GM21717 (cell line): ENCODE data around the gene SPPL2B.
"Not testable (repeated sequence)": the region's sequence is repeated elsewhere in the genome, so short reads cannot be mapped to it uniquely, and the experiment has no call there.

Source experiments
- ATAC-seq: cut with Tn5 transposase; IDR thresholded peaks from one replicate; pipeline ENCODE4 v1.9.1; 2021; ENCODE audit warnings: mild to moderate bottlenecking, moderate library complexity; ENCODE audit not compliant: unreplicated experiment

The SPPL2B gene

GRCh38 chr19:2336528-2337328 is 8.2 kb downstream of the SPPL2B start:
- ATAC-seq, result no peak

DNA sequence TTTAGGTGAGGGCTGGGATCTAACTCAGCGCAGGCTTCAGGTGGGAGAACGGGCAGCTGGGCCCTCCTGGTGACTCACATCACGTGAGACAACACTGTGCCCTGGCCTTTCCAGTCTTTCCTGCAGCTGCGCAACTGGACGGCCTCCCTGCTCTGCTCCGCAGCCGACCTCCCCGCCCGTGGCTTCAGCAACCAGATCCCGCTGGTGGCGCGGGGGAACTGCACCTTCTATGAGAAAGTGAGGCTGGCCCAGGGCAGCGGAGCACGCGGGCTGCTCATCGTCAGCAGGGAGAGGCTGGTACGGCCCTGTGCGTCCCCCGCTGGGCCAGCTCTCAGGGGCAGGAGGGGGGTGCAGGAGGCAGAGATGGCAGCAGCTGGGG is 8.8 kb downstream of the SPPL2B start:
- no peak for ATAC-seq

DNA sequence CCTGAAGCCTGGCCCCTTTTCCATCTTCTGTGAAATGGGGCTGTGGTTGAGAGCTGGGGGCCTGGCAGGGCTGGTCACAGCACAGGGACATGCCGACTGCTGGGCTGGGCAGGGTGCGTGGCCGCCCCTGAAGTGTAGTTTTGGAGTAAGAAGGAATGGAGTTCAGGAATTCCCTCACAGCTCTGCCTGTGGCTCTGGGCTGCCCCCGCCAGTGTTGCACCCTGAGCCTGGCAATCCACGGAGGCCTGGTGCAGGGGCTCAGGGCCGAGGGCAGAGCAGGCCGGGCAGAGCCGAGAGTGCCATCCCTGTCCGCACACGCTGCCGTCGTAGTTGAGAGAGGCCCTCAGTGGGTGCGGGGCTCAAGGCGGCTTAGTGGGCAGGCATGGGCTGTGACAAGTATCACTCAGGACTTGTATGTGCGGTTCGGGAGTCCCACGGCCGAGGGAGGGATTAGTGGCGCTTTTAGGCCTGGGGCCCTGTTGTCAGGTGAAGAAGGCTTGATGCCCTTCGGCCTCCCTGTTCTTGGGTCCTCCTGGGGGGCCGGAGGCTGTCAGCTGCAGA is 9.7 kb downstream of the SPPL2B start:
- no peak for ATAC-seq

GRCh38 chr19:2338751-2339643 is 10.5 kb downstream of the SPPL2B start:
- no peak for ATAC-seq

GRCh38 chr19:2339644-2340310 is 11.3 kb downstream of the SPPL2B start:
- no peak for ATAC-seq

- no peak for ATAC-seq
These were observed 12.2 kb downstream of the SPPL2B start for GRCh38 chr19:2340496-2341243.

GRCh38 chr19:2341244-2341751 is 12.8 kb downstream of the SPPL2B start:
- ATAC-seq, result no peak

DNA sequence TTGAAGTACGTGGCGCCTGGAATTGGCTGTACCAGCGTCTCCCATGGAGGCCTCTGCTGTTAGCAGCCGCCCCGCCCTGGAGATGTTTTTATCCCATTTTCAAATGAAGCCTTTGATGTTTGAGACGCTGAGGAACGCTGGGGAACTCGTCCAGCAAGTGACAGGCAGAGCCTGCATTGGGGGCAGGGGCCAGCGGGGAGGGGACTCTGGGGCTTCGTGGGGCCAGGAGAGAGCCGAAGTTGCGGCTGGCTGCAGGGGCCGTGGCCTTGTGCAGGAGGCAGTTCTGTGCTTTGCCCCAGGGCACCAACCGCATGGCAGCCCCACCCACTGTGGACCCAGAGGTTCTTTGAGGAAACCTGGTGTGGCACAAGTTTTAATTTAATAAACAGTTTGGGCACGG is 13.5 kb downstream of the SPPL2B start:
- no peak for ATAC-seq

DNA sequence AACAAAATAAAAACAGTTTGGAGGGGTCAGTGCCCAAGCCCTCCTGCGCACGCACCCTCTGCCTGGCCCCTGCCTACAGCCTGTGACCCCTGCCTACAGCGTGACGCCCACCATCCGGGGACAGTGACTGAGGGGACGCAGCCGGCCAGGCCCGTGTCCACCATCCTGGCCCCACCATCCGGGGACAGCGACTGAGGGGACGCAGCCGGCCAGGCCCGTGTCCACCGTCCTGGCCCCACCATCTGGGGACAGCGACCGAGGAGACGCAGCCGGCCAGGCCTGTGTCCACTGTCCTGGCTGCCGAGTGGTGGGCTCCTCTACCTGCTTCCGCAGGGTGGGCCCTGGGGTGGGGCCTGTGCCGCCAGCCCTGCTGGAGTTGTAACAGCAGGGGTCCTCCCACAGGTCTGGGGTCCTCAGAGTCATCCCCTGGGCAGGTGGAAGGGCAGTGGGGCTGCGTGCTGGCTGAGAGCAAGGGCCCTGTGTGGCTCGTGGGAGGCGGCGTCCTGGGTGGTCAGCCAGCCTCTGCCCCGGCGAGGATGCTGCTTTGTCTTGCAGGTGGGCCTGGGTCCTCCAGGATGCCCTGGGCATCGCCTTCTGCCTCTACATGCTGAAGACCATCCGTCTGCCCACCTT is 14.3 kb downstream of the SPPL2B start:
- ATAC-seq, result no peak

- ATAC-seq, result no peak
These were observed 15.0 kb downstream of the SPPL2B start for GRCh38 chr19:2343289-2343982.

- ATAC-seq, result no peak
These were observed 15.9 kb downstream of the SPPL2B start for GRCh38 chr19:2344381-2344870.

DNA sequence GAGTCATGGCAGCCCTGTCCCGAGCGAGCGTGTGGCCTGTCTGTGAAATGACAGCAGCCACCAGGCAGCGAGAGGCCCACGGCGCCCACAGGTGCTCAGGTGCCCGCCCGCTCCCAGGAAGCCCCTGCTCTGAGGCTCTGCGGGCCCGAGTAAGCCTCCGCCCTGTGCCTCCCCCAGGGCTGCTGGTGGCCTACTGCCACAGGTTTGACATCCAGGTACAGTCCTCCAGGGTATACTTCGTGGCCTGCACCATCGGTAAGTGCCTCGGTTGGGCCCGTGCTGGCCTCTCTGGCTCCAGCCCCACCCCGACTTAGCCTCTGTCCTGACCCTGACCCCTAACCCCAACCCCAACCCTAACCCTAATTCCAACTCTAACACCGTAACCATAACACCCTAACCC is 16.6 kb downstream of the SPPL2B start:
- ATAC-seq, result no peak

DNA sequence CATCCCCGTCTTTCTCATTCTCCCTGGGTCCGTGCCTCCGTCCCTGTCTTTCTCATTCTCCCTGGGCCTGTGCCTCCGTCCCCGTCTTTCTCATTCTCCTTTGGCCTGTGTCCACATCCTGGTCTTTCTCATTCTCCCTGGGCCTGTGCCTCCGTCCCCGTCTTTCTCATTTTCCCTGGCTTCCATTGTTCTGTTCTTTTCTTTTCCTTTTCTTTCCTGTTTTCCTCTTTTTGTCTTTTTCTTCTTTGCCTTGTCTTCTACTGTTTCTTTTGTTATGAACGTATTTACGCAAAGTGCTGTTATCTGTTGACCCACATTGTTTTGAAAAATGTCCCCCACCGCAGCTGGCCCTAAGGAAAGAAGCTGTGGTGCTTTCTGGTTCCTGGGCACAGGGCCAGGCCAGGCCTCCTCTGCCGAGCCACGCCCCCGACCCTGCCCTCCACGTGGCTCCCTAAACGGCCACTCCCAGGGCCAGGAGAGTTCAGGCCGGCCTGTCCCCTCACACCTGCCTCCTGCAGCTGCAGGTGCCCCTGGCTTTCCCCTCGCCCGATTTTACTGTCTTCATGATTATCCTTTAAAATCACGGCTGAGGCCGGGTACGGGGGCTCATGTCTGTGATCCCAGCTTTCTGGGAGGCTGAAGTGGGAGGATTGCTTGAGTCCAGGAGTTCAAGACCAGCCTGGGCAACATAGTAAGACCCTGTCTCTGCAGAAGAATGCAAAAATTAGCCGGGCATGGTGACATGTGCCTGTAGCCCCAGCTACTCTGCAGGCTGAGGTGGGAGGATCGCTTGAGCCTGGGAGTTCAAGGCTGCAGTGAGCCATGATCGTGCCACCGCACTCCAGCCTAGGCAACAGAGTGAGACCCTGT is 17.5 kb downstream of the SPPL2B start:
- no peak for ATAC-seq

- ATAC-seq, result not testable (repeated sequence)
These were observed 21.3 kb downstream of the SPPL2B start for GRCh38 chr19:2349818-2350217.

DNA sequence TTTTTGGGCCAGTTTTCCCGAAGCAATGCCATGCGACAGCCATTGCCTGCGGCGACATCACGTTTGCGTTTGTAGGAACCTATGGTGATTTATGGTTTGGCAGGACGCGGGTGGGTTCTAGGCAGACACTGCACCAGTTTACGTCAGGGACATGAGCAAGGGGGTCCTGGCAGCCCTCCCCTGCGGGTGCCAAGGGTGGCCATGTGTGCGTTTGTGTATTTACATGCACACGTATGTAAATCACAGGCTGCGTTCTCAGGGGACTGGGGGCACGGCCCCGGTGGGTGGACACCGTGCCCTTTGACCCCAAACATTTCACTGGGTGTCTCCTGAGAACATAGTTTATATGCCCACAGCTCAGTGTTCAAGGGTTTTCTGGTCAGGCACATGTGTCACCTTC is 22.2 kb downstream of the SPPL2B start:
- ATAC-seq, result no peak

GRCh38 chr19:2351591-2351990 is 23.1 kb downstream of the SPPL2B start:
- no peak for ATAC-seq

DNA sequence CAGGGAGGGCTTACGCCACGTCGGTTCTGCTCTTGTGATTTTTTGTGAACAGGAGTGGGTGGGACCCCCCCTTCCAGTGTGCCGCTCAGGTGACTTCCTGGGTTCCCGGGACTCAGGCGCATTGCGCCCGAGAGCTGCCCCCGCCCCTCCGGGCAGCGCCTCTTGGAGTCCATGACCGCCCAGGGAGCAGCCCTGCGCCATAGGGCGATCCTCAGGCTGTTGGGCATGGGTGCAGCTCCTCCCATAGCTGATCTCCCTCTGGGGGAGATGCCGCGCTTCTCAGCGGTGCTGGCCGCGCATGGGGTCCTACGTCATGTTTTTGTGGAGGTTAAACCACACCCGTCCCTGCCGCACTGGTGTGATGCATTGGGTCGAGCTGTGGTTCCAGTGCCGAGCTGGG is 23.6 kb downstream of the SPPL2B start:
- no peak for ATAC-seq
